NCI-H2227 (cell line): Measurements from ENCODE around the gene WWOX.

Experiments
- DNase-seq: peaks from one replicate; lab custom pipeline; 2025; ENCODE audit not compliant: unreplicated experiment; lab: John Stamatoyannopoulos, UW

WWOX gene

DNA sequence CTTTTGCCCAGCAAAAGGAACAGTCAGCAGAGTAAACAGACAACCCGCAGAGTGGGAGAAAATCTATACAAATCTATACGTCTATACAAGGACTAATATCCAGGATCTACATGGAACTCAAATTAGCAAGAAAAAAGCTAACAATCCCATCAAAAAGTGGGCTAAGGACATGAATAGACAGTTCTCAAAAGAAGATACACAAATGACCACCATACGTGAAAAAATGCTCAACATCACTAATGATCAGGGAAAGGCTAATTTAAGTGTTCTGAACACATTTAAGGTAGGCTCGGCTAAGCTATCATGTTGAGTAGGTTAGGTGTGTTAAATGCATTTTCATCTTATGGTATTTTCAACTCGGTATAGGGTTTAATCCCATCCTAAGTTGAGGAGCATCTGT is 598.0 kb downstream of the WWOX start:
- no peak for DNase-seq

GRCh38 chr16:78703936-78704335 is 604.5 kb downstream of the WWOX start:
- DNase-seq: no peak

- no peak for DNase-seq
Measured at GRCh38 chr16:78704416-78704815, 605.0 kb downstream of the WWOX start.

GRCh38 chr16:78705694-78706093 is 606.2 kb downstream of the WWOX start:
- no peak for DNase-seq

DNA sequence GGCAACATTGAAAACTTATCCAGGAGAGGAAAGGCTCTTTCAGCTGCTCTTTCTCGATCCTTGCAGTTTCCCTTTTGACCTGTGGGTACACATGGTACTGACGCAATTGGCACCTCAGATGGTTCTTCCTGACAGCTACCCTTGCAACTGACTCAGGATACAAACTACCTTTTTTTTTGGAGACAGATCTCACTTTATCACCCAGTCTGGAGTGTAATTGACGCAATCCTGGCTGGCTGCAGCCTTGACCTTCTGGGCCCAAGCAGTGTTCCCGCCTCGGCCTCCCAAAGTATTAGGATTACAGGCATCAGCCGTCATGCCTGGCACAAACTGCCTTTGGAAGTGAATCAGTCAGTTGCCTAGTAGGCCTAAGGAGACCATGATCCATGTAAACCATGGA is 607.2 kb downstream of the WWOX start:
- DNase-seq: no peak

- DNase-seq: no peak
Measured at GRCh38 chr16:78709137-78709884, 609.9 kb downstream of the WWOX start.

DNA sequence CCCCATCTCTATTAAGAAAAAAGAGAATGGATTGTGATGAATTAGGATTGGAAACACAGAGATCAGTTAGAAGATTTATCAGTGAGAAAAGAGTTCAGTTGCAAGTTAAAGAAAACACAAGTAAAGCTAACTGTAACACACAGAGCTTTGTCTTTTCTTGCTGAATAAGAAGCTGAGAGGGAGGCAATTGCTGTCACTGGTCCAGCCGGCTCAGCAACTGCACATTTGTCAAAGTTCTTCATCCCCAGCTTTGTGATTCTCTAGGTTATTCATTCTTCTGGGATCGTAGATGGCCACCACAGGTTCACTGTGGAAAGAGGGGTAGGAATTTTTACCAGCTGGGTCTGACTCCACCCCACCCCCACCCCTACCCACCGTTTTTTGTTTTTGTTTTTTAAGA is 615.7 kb downstream of the WWOX start:
- DNase-seq: no peak

- no peak for DNase-seq
Measured at GRCh38 chr16:78715673-78716072, 616.2 kb downstream of the WWOX start.

DNA sequence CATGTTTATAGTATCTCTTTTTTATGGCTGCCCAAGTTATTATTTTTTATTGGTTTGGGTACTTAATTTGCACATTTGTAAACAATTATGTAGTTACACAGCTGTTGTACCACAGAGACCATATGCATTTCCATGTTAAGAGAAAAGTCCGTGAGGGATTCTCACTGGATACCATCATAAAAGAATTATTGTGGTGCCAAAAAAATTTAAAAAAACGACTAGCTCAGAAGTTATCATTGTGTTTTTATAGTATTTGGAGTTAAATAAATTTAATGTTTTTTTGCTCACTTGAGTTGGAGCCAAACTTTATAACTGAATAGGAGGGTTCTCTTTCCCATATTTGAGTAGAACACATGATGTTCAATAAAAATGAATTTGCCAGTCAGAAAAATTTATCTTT is 618.7 kb downstream of the WWOX start:
- no peak for DNase-seq

GRCh38 chr16:78720416-78720815 is 621.0 kb downstream of the WWOX start:
- DNase-seq: no peak

DNA sequence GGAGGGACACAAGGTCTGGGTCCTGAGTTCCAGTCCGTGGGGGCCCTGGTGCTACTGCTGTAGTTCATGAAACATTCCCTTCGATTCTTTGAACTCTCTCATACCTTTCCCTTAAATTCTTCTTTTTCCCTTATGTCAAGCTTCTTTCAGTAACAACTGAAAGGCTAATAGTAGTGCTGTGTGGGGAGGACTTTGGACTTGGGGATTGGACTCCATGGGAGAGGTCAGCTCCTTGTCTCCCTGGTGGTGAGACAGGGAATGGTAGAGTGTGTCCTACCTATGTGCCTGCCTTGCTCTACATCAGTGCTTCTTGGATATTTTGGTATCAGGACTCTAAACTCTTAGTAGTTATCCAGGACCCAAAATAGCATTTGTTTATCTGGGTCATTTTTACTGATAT is 628.1 kb downstream of the WWOX start:
- DNase-seq: no peak

DNA sequence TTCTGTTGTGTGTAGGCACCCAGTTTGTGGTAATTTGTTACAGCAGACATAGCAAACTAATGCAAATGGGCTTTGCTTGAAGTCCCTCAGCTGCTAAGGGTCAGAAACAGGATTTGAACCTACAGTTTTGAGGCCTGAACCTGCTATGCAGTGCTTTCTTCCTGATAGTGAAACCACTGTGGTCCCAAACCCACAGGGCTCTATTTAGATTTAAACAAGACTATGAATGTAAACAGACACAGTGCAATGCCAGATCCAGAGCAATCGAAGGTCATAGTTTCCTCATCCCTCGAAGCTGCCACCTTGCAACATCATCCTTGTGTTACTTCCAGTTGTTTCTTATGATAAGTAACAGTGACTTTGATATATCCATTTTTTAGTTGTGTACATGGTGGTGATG is 630.2 kb downstream of the WWOX start:
- no peak for DNase-seq

- DNase-seq: no peak
Measured at GRCh38 chr16:78731785-78732184, 632.3 kb downstream of the WWOX start.

DNA sequence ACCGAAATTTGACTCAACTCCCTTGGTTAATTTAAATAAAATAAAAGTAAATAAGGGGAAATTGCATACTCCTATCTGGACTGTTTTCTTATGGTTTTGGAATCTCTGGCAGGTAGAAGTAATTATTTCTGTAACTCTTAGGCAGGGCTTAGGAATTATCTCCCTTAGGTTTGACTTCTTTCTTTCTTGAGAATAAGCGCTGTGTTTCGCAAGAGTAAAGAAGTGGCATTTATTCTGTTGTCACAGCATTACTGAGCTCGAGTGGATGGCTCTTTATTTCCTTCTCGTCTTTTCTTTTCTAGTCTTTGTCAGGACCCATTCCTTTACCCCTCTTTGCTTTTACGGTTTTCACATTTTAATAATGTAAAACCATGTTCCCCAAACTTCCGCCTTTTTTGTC is 633.2 kb downstream of the WWOX start:
- DNase-seq: no peak

- DNase-seq: no peak
Measured at GRCh38 chr16:78735337-78735736, 635.9 kb downstream of the WWOX start.

GRCh38 chr16:78737630-78738029 is 638.2 kb downstream of the WWOX start:
- DNase-seq: no peak

GRCh38 chr16:78738557-78738956 is 639.1 kb downstream of the WWOX start:
- DNase-seq: no peak

DNA sequence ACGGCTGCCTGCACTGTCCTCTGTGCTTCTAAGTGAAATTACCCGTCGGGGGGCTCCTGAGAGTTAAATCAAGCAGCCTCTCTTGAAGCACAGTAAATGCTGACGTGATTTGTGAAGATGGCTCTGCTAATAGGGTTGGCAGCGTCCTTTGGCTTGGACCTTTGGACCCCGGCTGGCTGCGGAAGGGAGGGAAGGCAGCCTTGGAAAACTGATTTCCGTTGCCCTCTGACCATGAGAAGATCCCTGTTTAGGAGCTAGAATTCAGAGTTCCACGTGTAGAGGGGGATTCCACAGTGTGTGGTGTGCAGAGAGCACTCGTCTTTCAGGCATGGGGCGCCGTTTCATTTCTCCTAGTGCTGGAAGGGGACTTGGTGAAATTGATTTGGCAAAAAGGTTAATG is 640.8 kb downstream of the WWOX start:
- no peak for DNase-seq

- no peak for DNase-seq
Measured at GRCh38 chr16:78742501-78743283, 643.2 kb downstream of the WWOX start.

DNA sequence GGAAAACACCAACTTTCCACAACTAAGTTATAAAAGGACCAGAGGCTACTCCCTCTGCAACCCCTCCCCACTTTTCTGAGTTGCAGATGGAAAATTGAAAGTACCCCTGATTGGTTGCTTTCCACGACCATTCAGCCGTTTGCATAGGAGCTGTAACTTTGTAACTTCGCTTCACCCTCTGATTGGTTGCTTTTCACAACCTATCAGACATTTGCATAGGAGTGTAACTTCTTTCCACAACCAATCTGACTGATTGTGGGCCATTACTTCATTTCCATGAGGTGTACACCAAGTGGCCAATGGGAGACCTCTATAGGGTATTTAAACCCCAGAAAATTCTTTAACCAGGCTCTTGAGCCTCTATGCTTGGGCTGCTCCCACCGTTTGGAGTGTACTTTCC is 644.1 kb downstream of the WWOX start:
- DNase-seq: no peak

DNA sequence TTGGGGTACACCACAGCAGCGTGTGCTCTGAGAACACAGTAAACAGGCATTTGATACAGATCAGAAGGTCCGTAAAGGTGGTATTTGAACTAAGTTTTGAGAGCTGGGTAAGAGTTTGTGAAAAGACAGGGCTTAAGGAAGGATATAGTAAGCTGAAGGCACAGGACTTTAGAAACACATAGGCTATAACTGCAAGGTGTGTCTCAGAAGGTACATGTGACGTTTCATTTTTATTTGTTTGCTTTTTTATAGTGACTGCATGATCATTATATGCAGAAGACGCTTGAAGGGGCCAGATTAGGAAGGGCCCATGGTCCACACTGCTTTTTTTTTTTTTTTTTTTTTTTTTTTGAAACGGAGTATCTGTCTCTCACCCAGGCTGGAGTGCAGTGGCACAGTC is 644.6 kb downstream of the WWOX start:
- DNase-seq: no peak

- DNase-seq: no peak
Measured at GRCh38 chr16:78744796-78745107, 645.3 kb downstream of the WWOX start.
